Heart right ventricle (tissue), 16 donors: Measurements from ENCODE around the gene PYGO2. TPM values are rescaled to one million over a fixed set of nuclear protein-coding genes. Genes with fewer than 3 reads are reported as not detected.

Experiments
- ATAC-seq, 8 donors: fragments of 200-7000 bp; cut with Tn5 transposase; one replicate each; pipeline ENCODE4 v1.9.1; 2020; ENCODE audit warnings: mild to moderate bottlenecking in 8 of 8, moderate library complexity in 8 of 8, moderate number of reproducible peaks in 1 of 8
- DNase-seq, 2 donors: peaks; one replicate each; pipeline ENCODE4 v3.0.0-alpha.2; 2020
- H3K27ac ChIP-seq, 10 donors: fragments of 200-600 bp; sonication (generic) in 2 of 10; one replicate each; pipeline versions ENCODE4 v1.5.0 to v1.8.0; 2020 to 2022; ENCODE audit warnings: mild to moderate bottlenecking in 3 of 10
- H3K27me3 ChIP-seq, 7 donors: fragments of 200-600 bp; one replicate each; pipeline ENCODE4 v1.8.0; 2021 to 2022; ENCODE audit warnings: mild to moderate bottlenecking in 2 of 7
- H3K36me3 ChIP-seq, 9 donors: fragments of 200-600 bp; sonication (generic) in 1 of 9; one replicate each; pipeline versions ENCODE4 v1.5.0 to v1.8.0; 2020 to 2022; ENCODE audit warnings: mild to moderate bottlenecking in 2 of 9
- H3K4me1 ChIP-seq, 9 donors: fragments of 200-600 bp; sonication (generic) in 1 of 9; one replicate each; pipeline versions ENCODE4 v1.5.0 to v1.8.0; 2020 to 2022; ENCODE audit warnings: mild to moderate bottlenecking in 4 of 9
- H3K4me3 ChIP-seq, 10 donors: fragments of 200-600 bp; sonication (generic) in 2 of 10; one replicate each; pipeline versions ENCODE4 v1.5.0 to v1.8.0; 2020 to 2022; ENCODE audit warnings: mild to moderate bottlenecking in 7 of 10, moderate library complexity in 2 of 10
- H3K9me3 ChIP-seq, 11 donors: fragments of 200-600 bp in 10 of 11; sonication (generic) in 2 of 11; one replicate each; pipeline versions ENCODE4 v1.5.0 to v1.8.0; 2013 to 2022; ENCODE audit warnings: mild to moderate bottlenecking in 2 of 11, control low read depth in 1 of 11, moderate library complexity in 1 of 11
- CTCF ChIP-seq, 9 donors: fragments of 200-600 bp; sonication (generic) in 2 of 9; IDR thresholded peaks; one replicate each; pipeline versions ENCODE4 v1.5.0 to v1.8.0; 2021 to 2022; ENCODE audit warnings: antibody characterized with exemption in 9 of 9, mild to moderate bottlenecking in 5 of 9, moderate library complexity in 1 of 9
- WGBS, 2 donors: extraction: QIAGEN DNeasy Blood & Tissue Kit; methylation state at CpG; one replicate each; pipeline ENCODE4 v1.1.7; 2013; ENCODE audit warnings: inconsistent platforms in 1 of 2; 5-methylcytosine and 5-hydroxymethylcytosine counted together
- intact Hi-C, 10 donors: fragments of 100-400 bp; cut with DNase I; formaldehyde crosslinking; loops; one replicate each; pipeline versions ENCODE4 v1.11.1 to v1.14.2; 2022
- polyA plus RNA-seq, 2 donors: library from polyadenylated mRNA; stranded (reverse); fragments of 200-250 nt; gene quantifications; one replicate each; pipeline ENCODE4 v1.2.3, GENCODE V29; 2013
- total RNA-seq, 10 donors: library from RNA; stranded (reverse); fragmentation: NEBNext Ultra II Directional in 3 of 10; extraction: Animal tissue kit (Norgen Biotek cat#: 25700) in 3 of 10; gene quantifications; one replicate each; pipeline versions ENCODE4 v1.2.1 to v1.2.4, GENCODE V29; 2021 to 2023
- donor health status: Arrhythmogenic right ventricular cardiomyopathy.
- donor health status: ischemic (EF 13 %, LVEDD 7.1; RV severe dilation, severe dysfunction).
- donor health status: healthy with polysubstance abuse.
- donor health status: DM: no; HTN: yes; CAD: no.
- donor health status: DM: no; HTN: no; CAD: no.
- donor health status: ischemic (EF 25% LVEDD 6.9; RV normal size, moderate dysfunction).
- donor health status: ischemic (EF 25% LVEDD 5.7; RV mildly dilated, moderate dysfunction).
- donor health status: healthy.
- donor health status: DM: yes; HTN: yes; CAD: no.
- donor health status: Ischemic cardiomyopathy.
- donor health status: ischemic (EF 35%, LVEDD 5.7; RV mildly dilated, moderate dysfunction).
- donor health status: nonischemic (EF 11% LVEDD 7.7; RV severe dilation, severe dysfunction).
- donor health status: DM: yes; HTN: yes; CAD: no.
- donor health status: PGD.
- donor health status: ischemic (EF 29% LVEDD 5.4; RV normal size, mild dysfunction).
- donor health status: nonischemic (EF 23%, LVEDD 6.1; RV moderate dilation, normal function).

PYGO2 gene
- total and polyA plus RNA-seq, 12 donors, result 8.8 to 18.0 (median 13.8) TPM

DNA sequence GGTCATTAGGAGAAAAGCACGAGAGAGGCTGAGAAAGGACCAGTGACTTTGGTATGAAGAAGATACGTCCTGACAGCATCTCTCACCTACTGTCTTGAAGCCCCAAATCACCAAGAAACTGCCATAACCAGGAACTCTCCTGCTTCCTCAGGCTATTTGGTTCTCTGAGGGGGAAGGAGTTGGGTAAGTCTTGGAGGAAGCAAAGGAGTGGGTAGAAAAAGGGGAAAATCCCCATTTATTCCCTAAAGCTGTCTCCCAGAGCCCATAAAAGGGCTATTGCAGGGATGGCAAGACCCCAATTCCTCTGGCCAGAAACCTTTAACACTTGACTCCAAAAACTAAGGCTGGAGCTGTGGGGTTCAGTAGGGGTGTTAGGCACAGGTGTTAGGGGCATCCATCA, 3.5 kb downstream of the PYGO2 start:
- H3K36me3 ChIP-seq, result peaks cover 0 to 27% (median 17%) of the 10 kb centered on the region in 9 donors
- intact Hi-C loops, result loop anchor here in 3 of 10 donors (5.0 to 10.0 kb wide), 3 partner anchors 57 to 94 kb away; partner anchors contain the start of gene ADAM15 (in 1 of the 3)
- H3K4me3 ChIP-seq, result no peak overlapping the region
- H3K9me3 ChIP-seq, result no peaks in the 10 kb centered on the region
- H3K4me1 ChIP-seq, result peaks cover 23 to 73% (median 59%) of the 10 kb centered on the region in 9 donors
- ATAC-seq (no peak), DNase-seq (no peak)
- H3K27ac ChIP-seq, result peak overlapping the region in 1 of 10 donors; percentile 78
- WGBS, 2 donors, result 74 to 78% methylated on average over 2 of the region's 2 CpGs
- H3K27me3 ChIP-seq, result no peaks in the 10 kb centered on the region
- TF ChIP-seq CTCF (IDR thresholded peaks at IDR 0.05), result no peak

DNA sequence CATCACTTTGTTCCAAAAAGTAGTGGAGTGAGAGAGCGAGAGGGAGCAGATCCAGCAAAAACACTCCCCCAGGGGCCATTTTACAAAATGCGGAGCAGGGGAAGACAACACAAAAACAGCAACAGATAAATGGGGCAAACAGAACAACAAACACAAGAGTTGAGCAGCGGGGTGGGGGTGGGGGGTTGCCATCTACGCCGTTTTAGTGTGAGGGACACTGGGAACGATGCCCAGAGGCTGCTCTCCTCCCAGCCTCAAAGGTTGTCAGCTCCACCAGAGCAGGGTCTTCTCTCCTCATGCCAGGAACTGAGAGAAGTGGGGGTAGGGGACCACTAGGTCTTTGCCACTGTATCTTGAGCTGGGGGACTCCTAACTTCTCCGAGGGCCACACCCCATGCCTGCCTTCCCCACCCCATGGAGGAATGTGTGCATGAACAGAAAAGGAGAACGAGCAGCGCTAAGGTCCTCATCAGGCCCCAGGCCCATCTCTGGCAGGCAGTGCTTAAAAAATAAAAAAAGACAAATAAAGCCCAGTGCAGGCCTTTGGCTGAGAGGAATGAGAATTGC, 4.4 kb downstream of the PYGO2 start:
- ATAC-seq (no peak), DNase-seq (no peak)
- no peaks in the 10 kb centered on the region for H3K27me3 ChIP-seq
- peaks cover 0 to 21% (median 15%) of the 10 kb centered on the region in 9 donors for H3K36me3 ChIP-seq
- H3K27ac ChIP-seq, result peak overlapping the region in 9 of 10 donors; percentile 69 to 84 (median 80)
- 27 to 45% methylated on average over 9 of the region's 9 CpGs for WGBS, 2 donors
- intact Hi-C loops, result loop anchor here in 3 of 10 donors (5.0 to 10.0 kb wide), 3 partner anchors 58 to 95 kb away; partner anchors contain the start of gene ADAM15 (in 1 of the 3)
- peak overlapping the region in 2 of 10 donors; percentile 52 to 74 for H3K4me3 ChIP-seq
- no peak for TF ChIP-seq CTCF (IDR thresholded peaks at IDR 0.05)
- H3K9me3 ChIP-seq, result no peaks in the 10 kb centered on the region
- peaks cover 15 to 73% (median 57%) of the 10 kb centered on the region in 9 donors for H3K4me1 ChIP-seq

DNA sequence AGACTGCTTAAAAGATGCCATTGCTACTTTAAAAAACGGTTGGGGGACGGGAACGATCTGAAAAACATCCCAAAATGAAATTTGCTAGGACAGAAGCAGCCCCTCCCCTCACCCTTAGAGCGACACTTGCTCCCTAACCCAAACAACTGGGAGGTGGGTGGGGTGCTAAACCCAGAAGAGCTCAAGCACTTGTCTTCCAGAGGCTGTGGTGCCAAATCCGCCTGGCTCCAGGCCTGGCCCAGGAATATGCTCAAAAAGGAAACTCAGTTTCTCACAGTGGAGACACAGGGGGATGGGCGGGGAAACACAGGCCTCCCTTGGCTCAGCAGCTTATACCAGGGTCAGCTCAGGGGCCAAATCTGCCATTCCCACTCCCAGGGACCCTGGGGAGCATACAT, 5.0 kb downstream of the PYGO2 start:
- peaks cover 0 to 25% (median 15%) of the 10 kb centered on the region in 9 donors for H3K36me3 ChIP-seq
- peaks cover 15 to 71% (median 58%) of the 10 kb centered on the region in 9 donors for H3K4me1 ChIP-seq
- intact Hi-C loops, result loop anchor here in 3 of 10 donors (5.0 to 10.0 kb wide), 3 partner anchors 58 to 96 kb away; partner anchors contain the start of gene ADAM15 (in 1 of the 3)
- no peaks in the 10 kb centered on the region for H3K9me3 ChIP-seq
- 1 to 8% methylated on average over 6 of the region's 6 CpGs for WGBS, 2 donors
- no peak for TF ChIP-seq CTCF (IDR thresholded peaks at IDR 0.05)
- DNase-seq (peak in 1 of 2 donors; percentile 48), ATAC-seq (peak in 6 of 8 donors; percentile 3 to 45 (median 29))
- H3K27ac ChIP-seq, result peak overlapping the region in 9 of 10 donors; percentile 69 to 84 (median 80)
- H3K4me3 ChIP-seq, result peak overlapping the region; percentile 26 to 74 (median 60)
- no peaks in the 10 kb centered on the region for H3K27me3 ChIP-seq

DNA sequence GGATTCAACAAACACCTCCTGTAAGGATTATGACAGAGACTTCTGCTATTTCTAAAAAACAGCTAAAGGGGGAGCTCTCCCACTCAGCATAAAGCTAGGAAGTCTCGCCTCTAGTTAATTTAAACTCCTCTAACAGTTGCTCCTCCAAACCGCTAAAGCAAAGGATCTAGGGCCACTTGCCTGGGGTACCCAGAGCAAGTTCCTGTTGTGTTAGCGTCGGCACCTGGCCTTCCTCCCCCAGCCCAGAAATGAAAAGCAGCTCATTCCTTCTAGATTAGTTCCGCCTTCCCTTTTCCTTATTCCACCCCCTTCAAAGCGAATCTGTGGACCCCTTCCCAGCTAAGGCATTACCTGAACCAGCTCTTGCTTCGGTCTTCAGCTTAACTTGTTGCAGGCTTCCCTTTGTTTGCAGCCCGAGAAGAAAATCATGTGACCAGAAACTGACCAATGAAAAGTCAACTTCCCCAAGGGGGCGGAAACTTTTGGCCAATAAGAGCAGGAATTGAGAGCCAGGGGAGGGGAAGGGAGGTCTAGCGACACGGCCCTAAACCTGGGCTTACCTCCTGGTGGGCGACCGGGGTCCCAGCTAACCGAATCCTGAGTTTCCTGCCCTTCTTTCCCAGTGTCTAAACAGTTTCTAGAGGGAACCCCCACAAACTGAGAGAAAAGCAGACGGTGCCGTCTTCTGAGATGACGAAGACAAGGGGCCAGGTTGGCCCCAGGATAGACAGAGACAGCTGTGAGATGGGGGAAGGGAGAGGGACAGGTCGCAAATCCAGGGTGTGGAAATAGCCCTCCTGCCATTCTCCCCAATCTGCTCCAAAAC, 5.7 kb downstream of the PYGO2 start, which contains the start of gene PBXIP1:
Gene PBXIP1, minus strand, starts transcription at position 382 of the 826 bp plus-strand sequence. CDS start 2,378 bp downstream, outside the sequence.
- WGBS, 2 donors, result 0 to 1% methylated on average over 18 of the region's 18 CpGs
- intact Hi-C loops, result loop anchor here in 3 of 10 donors (5.0 to 10.0 kb wide), 3 partner anchors 59 to 96 kb away; partner anchors contain the start of gene ADAM15 (in 1 of the 3)

More for the DNA sequence above, 5.7 kb downstream of the PYGO2 start, which contains the start of gene PBXIP1:
- H3K27me3 ChIP-seq, result no peaks in the 10 kb centered on the region
- H3K27ac ChIP-seq, result peak within 1 kb of the TSS in 9 of 10 donors; percentile 69 to 84 (median 80)
- peak; percentile 70 to 94 (median 88) for ATAC-seq
- no peaks in the 10 kb centered on the region for H3K9me3 ChIP-seq
- peaks cover 0 to 31% (median 15%) of the 10 kb centered on the region in 9 donors for H3K36me3 ChIP-seq
- H3K4me3 ChIP-seq, result peak within 1 kb of the TSS; percentile 26 to 74 (median 60)
- peaks cover 15 to 68% (median 57%) of the 10 kb centered on the region in 9 donors for H3K4me1 ChIP-seq
- DNase-seq, result peak in 1 of 2 donors; percentile 91
- TF ChIP-seq CTCF (IDR thresholded peaks at IDR 0.05), result peak in 5 of 9 donors; percentile 21 to 47 (median 34)
